HUES48 (cell line): Measurements from ENCODE around the gene OSBPL2.

Experiments used
- H3K27ac ChIP-seq: one replicate; pipeline ENCODE4 v1.7.0; 2013; ENCODE audit warnings: low read depth, low read length, inconsistent platforms
- H3K27me3 ChIP-seq: 2 replicates; pipeline ENCODE4 v1.6.1; 2013; ENCODE audit warnings: mild to moderate bottlenecking, low read length; ENCODE audit not compliant: control insufficient read depth, insufficient read depth
- H3K36me3 ChIP-seq: 2 replicates; pipeline ENCODE4 v1.6.1; 2013; ENCODE audit warnings: low read length; ENCODE audit not compliant: control insufficient read depth, insufficient read depth
- H3K4me1 ChIP-seq: 2 replicates; pipeline ENCODE4 v1.6.1; 2013; ENCODE audit warnings: mild to moderate bottlenecking, low read length; ENCODE audit not compliant: control insufficient read depth, insufficient read depth
- H3K4me3 ChIP-seq: 2 replicates; pipeline ENCODE4 v1.5.1; 2013; ENCODE audit warnings: mild to moderate bottlenecking, low read depth, low read length
- H3K9ac ChIP-seq: 2 replicates; pipeline ENCODE4 v1.6.1; 2013; ENCODE audit warnings: mild to moderate bottlenecking, low read depth, low read length, moderate library complexity
- H3K9me3 ChIP-seq: 2 replicates; pipeline ENCODE4 v1.6.1; 2013; ENCODE audit warnings: low read length; ENCODE audit not compliant: control insufficient read depth, insufficient read depth

Gene OSBPL2

DNA sequence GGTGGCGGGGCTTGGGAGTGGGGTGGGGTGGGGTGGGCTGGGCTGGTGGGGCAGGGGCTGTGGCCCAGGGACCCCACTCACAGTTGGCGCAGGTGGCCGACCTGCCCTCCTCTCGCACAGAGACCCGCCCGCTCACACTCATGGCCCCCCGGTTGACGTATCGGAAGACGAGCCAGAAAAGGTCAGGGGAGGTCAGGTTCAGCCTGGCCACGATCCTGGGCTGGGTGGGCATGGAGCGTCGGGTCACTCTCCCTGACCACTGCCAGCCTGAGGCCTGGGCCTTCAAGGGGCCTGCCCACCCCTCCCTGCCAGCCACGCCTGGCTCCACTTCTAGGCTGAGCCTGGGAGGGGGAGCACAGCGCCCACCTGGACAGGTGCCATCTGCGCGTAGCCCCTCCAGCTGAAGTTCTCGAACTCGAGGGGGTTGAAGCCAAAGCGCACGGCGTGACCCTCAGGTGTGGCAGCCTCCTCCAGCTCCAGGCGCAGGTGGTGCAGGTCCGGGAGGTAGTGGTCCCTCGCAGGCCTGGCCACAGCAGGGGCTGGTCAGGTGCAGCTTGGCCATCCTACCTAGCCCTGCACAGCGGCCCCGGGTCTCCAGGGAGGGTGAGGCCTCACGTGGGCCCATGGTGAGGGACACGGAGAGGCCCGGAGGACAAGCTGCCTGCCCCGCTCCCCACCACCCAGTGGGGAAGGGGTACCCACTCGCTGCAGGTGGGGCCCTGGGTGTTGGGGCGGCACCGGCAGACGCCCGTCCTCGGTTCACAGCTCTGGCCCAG lies 95.7 kb downstream of the OSBPL2 start:
- no peaks in the 10 kb centered on the region for H3K4me1 ChIP-seq
- H3K9me3 ChIP-seq: no peaks in the 10 kb centered on the region
- no peak overlapping the region for H3K27ac ChIP-seq
- no peak overlapping the region for H3K4me3 ChIP-seq
- H3K27me3 ChIP-seq: no peaks in the 10 kb centered on the region
- H3K36me3 ChIP-seq: peaks cover 93% of the 10 kb centered on the region
- H3K9ac ChIP-seq: no peak overlapping the region

DNA sequence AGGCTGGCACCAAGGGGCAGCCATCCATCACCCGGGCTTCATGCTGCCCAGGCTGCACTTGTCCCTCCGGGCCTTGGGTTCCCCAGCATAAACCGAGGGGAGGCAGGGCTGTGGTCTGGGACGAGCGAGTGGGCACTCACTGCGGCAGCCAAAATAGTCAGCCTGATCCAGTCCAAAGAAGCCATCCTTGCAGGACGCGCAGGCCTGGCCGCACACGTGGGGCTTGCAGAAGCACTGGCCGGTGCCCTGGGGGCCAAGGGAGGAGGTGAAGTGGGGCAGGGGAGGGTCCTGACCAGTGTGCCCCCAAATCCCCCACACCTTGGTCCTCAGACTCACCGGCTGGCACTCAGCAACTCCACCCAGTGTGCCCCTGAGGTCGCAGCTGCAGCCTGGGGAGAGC lies 96.6 kb downstream of the OSBPL2 start:
- Histone ChIP-seq H3K9ac (no peak overlapping the region), H3K36me3 (peaks cover 91% of the 10 kb centered on the region)

DNA sequence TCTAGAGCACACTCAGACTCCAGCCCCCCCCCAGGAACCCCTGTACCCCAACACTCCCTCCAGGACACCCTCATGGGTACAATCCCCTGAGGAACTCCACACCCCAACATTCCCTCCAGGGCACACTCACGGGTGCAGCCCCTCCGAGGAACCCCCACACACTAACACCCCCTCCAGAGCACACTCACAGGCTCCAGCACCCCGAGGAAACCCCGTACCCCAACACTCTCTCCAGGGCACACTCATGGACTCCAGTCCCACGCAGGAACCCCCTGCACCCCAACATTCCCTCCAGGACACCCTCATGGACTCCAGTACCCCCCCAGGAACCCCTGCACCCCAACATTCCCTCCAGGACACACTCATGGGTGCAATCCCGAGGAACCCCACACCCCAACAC lies 97.2 kb downstream of the OSBPL2 start:
- no peaks in the 10 kb centered on the region for H3K4me1 ChIP-seq

More for the DNA sequence above, 96.6 kb downstream of the OSBPL2 start:
- H3K27me3 ChIP-seq: no peaks in the 10 kb centered on the region
- H3K4me1 ChIP-seq: no peaks in the 10 kb centered on the region
- H3K9me3 ChIP-seq: no peaks in the 10 kb centered on the region
- H3K4me3 ChIP-seq: no peak overlapping the region
- H3K27ac ChIP-seq: no peak overlapping the region

DNA sequence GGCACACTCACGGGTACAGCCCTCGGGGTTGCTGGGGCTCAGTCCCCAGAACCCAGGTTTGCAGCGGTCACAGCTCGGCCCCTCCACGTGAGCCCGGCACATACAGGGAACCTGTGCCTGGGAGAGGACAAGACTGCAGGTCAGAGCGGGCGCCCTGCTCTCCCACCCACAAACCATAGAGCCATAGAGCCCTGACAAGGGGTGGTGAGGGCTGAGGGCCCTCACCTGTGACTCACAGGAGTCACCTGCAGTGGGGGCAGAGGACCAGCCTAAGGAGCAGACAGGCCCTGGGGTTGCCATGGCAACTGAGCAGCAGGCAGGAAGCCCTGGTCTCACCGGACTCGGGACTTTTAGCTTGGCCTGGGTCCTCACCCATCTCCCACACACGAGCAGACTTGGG lies 98.0 kb downstream of the OSBPL2 start:
- no peaks in the 10 kb centered on the region for H3K9me3 ChIP-seq
- no peak overlapping the region for H3K4me3 ChIP-seq
- no peak overlapping the region for H3K9ac ChIP-seq
- no peaks in the 10 kb centered on the region for H3K27me3 ChIP-seq
- peaks cover 90% of the 10 kb centered on the region for H3K36me3 ChIP-seq
- H3K27ac ChIP-seq: no peak overlapping the region
- H3K4me1 ChIP-seq: no peaks in the 10 kb centered on the region

More for the DNA sequence above, 97.2 kb downstream of the OSBPL2 start:
- no peaks in the 10 kb centered on the region for H3K27me3 ChIP-seq
- H3K36me3 ChIP-seq: peaks cover 89% of the 10 kb centered on the region
- no peak overlapping the region for H3K9ac ChIP-seq
- no peak overlapping the region for H3K4me3 ChIP-seq
- H3K9me3 ChIP-seq: no peaks in the 10 kb centered on the region
- H3K27ac ChIP-seq: no peak overlapping the region

DNA sequence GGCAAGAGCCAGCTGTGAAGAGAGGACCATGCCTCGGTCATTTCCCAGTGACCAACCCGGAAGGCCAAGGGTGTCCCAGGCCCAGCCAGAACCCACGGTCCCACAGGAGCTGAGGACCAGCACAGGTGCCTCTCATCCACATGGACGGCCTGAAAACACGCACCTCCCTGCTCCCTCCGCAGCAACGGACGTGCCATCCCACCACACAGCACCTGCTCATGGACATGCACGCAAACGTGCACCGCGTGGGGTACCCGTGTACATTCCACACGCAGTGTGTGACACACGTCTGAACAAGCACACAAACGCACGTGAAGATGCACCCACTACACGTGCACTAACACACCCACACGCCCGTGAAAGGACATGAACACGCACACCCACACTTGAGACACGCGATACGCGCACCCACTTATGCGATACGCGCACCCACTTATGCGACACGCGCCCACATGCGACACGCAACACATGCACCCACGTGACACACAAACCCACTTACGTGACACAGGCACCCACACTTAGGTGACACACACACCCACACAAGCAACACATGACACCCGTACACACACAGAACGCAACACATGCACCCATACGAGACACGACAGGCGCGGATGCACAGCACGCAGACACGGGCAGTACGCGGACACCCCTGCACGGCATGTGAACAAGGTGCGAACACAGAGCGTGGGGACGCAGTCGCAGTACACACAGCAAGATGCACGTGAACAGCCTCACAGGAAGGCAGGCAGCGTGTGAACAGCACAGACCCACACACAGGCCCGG lies 98.6 kb downstream of the OSBPL2 start:
- Histone ChIP-seq H3K27ac (no peak overlapping the region), H3K4me1 (no peaks in the 10 kb centered on the region), H3K9me3 (no peaks in the 10 kb centered on the region), H3K9ac (no peak overlapping the region), H3K4me3 (no peak overlapping the region), H3K27me3 (no peaks in the 10 kb centered on the region), H3K36me3 (peaks cover 90% of the 10 kb centered on the region)

DNA sequence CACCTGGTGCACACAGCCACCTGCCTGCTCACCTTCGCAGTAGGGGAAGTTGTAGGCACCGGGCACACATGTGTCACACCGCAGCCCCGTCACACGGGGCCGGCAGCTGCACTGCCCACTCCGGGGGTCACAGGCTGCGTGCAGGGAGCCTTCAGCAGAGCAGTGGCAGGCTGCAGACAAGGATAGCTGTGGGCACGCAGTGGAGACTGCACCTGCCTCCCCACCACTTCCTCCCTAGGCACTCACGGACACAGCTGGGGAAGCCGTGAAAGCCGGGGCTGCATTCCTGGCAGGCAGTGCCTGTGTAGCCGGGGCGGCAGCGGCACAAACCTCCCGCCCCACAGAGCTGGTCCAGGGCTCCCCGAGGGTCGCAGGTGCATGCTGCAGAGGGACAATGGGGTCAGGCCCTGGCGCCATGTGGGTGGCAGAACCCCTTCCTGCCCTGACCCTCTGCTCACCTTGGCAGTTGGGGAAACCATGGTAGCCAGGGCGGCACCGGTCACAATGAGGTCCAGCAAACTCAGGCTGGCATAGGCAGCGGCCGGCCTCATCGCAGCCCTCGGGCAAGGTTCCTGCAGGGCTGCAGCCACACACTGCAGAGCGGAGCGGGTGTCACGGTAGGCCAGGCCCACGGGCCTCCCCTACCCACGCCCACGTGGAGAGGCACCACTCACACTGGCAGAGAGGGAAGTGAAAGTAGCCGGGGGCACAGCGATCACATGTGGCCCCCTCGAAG lies 99.4 kb downstream of the OSBPL2 start:
- H3K4me3 ChIP-seq: no peak overlapping the region
- no peak overlapping the region for H3K9ac ChIP-seq

DNA sequence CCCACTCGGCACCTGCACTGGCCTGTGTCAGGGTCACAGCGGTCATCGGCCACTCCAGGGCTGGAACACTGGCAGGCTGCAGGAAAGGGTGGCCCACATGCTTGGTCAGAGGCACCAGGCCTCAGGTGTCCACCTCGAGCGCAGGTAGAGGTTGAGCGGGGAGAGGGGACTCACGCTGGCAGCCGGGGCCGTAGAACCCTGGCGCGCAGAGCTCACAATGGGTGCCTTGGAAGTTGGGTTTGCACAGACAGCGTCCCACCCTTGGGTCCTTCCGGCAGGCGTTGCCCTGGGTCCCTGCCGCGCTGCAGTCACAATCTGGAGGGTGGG lies 99.9 kb downstream of the OSBPL2 start:
- Histone ChIP-seq H3K4me3 (no peak overlapping the region), H3K27ac (no peak overlapping the region), H3K9ac (no peak overlapping the region), H3K27me3 (no peaks in the 10 kb centered on the region), H3K36me3 (peaks cover 88% of the 10 kb centered on the region), H3K4me1 (no peaks in the 10 kb centered on the region), H3K9me3 (no peaks in the 10 kb centered on the region)

More for the DNA sequence above, 99.4 kb downstream of the OSBPL2 start:
- Histone ChIP-seq H3K36me3 (peaks cover 88% of the 10 kb centered on the region), H3K27ac (no peak overlapping the region), H3K9me3 (no peaks in the 10 kb centered on the region), H3K27me3 (no peaks in the 10 kb centered on the region), H3K4me1 (no peaks in the 10 kb centered on the region)

DNA sequence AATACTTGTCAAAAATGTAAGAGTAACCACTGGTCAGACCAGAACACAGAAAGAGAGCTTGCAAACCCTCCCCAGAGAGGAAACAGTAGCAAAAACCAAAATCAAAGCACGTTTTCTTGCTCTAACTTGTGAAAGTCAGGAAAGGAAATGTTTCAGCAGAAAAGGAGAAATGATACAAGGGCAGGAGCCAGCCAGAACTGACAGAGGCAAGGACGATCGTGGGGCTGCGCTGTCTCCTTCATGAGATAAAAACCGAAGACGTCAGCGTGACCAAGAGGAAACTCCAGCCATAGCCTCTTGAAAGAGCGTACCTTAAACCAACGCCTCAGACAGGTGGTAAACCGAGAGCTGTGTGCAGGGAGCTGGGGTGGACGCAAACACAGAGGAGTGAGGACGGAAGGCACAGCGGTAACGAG lies 101.3 kb downstream of the OSBPL2 start:
- Histone ChIP-seq H3K9ac (no peak overlapping the region), H3K9me3 (no peaks in the 10 kb centered on the region), H3K27ac (no peak overlapping the region), H3K27me3 (no peaks in the 10 kb centered on the region), H3K4me3 (no peak overlapping the region), H3K36me3 (peaks cover 91% of the 10 kb centered on the region), H3K4me1 (no peaks in the 10 kb centered on the region)

DNA sequence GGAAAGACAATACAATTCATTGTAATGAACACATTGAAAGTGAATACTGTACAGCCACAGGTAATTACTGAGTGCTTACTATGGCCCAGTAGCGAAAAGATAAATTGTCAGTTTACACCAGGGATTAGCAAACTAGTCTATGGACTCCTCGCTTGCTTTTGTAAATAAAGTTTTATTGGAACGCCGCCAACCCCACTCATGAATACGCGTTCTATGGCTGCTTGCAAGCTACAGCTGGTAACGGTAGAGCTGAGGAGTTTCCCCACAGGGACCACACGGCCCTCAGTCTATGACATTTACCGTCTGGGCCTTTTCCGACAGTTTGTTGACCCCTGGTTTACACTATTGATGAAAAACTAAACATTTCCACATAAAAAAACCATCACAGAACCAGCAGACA lies 104.6 kb downstream of the OSBPL2 start:
- Histone ChIP-seq H3K4me1 (no peaks in the 10 kb centered on the region), H3K9me3 (no peaks in the 10 kb centered on the region), H3K36me3 (peaks cover 89% of the 10 kb centered on the region), H3K4me3 (no peak overlapping the region), H3K27ac (no peak overlapping the region), H3K9ac (no peak overlapping the region), H3K27me3 (no peaks in the 10 kb centered on the region)

DNA sequence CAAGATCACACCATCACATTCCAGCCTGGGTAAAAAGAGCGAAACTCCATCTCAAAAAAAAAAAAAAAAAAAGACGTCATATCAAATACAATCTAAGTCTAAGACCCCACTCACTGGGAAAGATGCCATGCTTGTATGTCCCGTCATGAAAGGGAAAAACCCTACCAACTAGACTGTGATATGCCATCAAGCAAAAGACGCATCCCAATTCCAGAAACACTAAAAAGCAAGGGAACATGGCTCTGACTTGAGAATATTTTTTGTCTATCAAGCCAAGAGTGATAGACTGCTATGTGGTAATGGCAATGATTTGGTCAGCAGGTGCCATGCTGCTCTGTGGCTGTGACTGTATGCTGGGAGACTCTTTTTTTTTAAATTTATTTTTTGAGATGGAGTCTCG lies 105.8 kb downstream of the OSBPL2 start:
- H3K27ac ChIP-seq: no peak overlapping the region
- peaks cover 3% of the 10 kb centered on the region; the same call in 1 of the 2 replicates for H3K9me3 ChIP-seq
- peaks cover 88% of the 10 kb centered on the region for H3K36me3 ChIP-seq
- H3K9ac ChIP-seq: no peak overlapping the region
- no peaks in the 10 kb centered on the region for H3K4me1 ChIP-seq
- H3K4me3 ChIP-seq: no peak overlapping the region
- H3K27me3 ChIP-seq: no peaks in the 10 kb centered on the region

DNA sequence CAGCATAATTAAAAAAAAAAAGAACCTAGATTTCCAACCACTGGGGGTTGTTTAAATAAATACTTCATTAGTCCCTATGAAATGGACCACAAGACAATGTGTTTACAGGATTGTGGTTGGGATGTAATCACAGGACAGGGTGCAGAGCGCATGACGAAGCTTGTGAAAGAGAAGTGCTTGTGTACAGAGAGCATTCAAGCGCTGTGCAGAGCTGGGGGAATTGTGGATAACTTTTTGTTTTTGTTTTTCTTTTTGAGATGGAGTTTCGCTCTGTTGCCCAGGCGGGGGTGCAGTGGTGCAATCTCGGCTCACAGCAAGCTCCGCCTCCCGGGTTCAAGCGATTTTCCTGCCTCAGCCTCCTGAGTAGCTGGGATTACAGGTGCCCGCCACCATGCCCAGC lies 106.5 kb downstream of the OSBPL2 start:
- Histone ChIP-seq H3K4me1 (no peaks in the 10 kb centered on the region), H3K36me3 (peaks cover 88% of the 10 kb centered on the region), H3K9me3 (peaks cover 5% of the 10 kb centered on the region), H3K27ac (no peak overlapping the region), H3K4me3 (no peak overlapping the region), H3K27me3 (no peaks in the 10 kb centered on the region), H3K9ac (no peak overlapping the region)
